Measurements from ENCODE around the gene PDHA1. TPM values are rescaled to one million over a fixed set of nuclear protein-coding genes. Genes with fewer than 3 reads are reported as not detected.
A peak's percentile ranks its signal among the peaks of the same experiment; 100 is the strongest.

Gene PDHA1
- total and polyA plus RNA-seq, 7 experiments from 2014 or later = 62.9 to 123 (median 116) TPM

GRCh38 chrX:19342331-19342906 is 1.3 kb upstream of the PDHA1 start:
- DNase-seq = no peak
- no peaks in the 10 kb centered on the region for H3K36me3 ChIP-seq (ENCODE audit: control insufficient read depth in 2 of 3, insufficient read depth in 3 of 3, low read length in 3 of 3)
- Mint-ChIP-seq H3K27ac (peak overlapping the region in 2 of 9 donors; percentile 32 to 83), H3K4me1 (peaks cover 0 to 23% (median 8%) of the 10 kb centered on the region in 7 donors), H3K36me3 (no peaks in the 10 kb centered on the region), H3K4me3 (peak overlapping the region in 2 of 10 donors; percentile 86 to 88), H3K9me3 (no peaks in the 10 kb centered on the region), H3K27me3 (no peaks in the 10 kb centered on the region)
- ATAC-seq = no peak
- H3K27ac ChIP-seq (ENCODE audit: low read depth, low read length) = no peak overlapping the region
- POLR2A ChIA-PET = no interaction called here
- intact Hi-C loops (cut with micrococcal nuclease) = loop anchor here (2.0 to 10.0 kb wide), 5 partner anchors 456 to 1606 kb away; partner anchors contain the start of genes EIF1AX (in 1 of the 2), RPS6KA3 (in 1 of the 2), RS1 (in 1 of the 2) and SCML1 (in 1 of the 2)
- H3K4me1 ChIP-seq (ENCODE audit: control insufficient read depth in 2 of 2, insufficient read depth in 2 of 2, low read length in 2 of 2) = peaks cover 6 to 9% of the 10 kb centered on the region in 2 donors
- CTCF ChIA-PET = no interaction called here
- no peaks in the 10 kb centered on the region for H3K27me3 ChIP-seq (ENCODE audit: control insufficient read depth in 2 of 2, insufficient read depth in 2 of 2, low read length in 2 of 2)
- no peak overlapping the region for H3K4me3 ChIP-seq (ENCODE audit: low read length)
- no peaks in the 10 kb centered on the region for H3K9me3 ChIP-seq (ENCODE audit: control insufficient read depth in 2 of 3, low read length in 3 of 3)

GRCh38 chrX:19343085-19343534 is 617 bp upstream of the PDHA1 start:
- Mint-ChIP-seq H3K27me3 (no peaks in the 10 kb centered on the region), H3K4me1 (peaks cover 0 to 28% (median 14%) of the 10 kb centered on the region in 7 donors), H3K36me3 (no peaks in the 10 kb centered on the region), H3K9me3 (no peaks in the 10 kb centered on the region), H3K4me3 (peak overlapping the region; percentile 79 to 90 (median 87)), H3K27ac (peak overlapping the region; percentile 81 to 95 (median 88))
- DNase-seq (no peak), ATAC-seq (no peak)
- H3K4me3 ChIP-seq (ENCODE audit: low read length) = peak overlapping the region; percentile 50
- H3K27ac ChIP-seq (ENCODE audit: low read depth, low read length) = peak overlapping the region; percentile 72
- H3K36me3 ChIP-seq (ENCODE audit: control insufficient read depth in 2 of 3, insufficient read depth in 3 of 3, low read length in 3 of 3) = no peaks in the 10 kb centered on the region
- no peaks in the 10 kb centered on the region for H3K27me3 ChIP-seq (ENCODE audit: control insufficient read depth in 2 of 2, insufficient read depth in 2 of 2, low read length in 2 of 2)
- intact Hi-C loops (cut with micrococcal nuclease) = loop anchor here (1.0 to 10.0 kb wide), 11 partner anchors 8 to 1606 kb away; partner anchors contain the start of genes PHKA2 (in 2 of the 2), SCML1 (in 2 of the 2), CDKL5 (in 1 of the 2) and EIF1AX (in 1 of the 2)
- ChIA-PET CTCF (no interaction called here), POLR2A (no interaction called here)
- H3K9me3 ChIP-seq (ENCODE audit: control insufficient read depth in 2 of 3, low read length in 3 of 3) = no peaks in the 10 kb centered on the region
- peaks cover 6 to 9% of the 10 kb centered on the region in 2 donors for H3K4me1 ChIP-seq (ENCODE audit: control insufficient read depth in 2 of 2, insufficient read depth in 2 of 2, low read length in 2 of 2)

GRCh38 chrX:19344661-19345060 is 934 bp downstream of the PDHA1 start:
- POLR2A ChIA-PET = no interaction called here
- intact Hi-C loops (cut with micrococcal nuclease) = loop anchor here (1.0 to 10.0 kb wide), 4 partner anchors 670 to 923 kb away; partner anchors contain the start of genes CDKL5 (in 1 of the 2), EIF1AX (in 1 of the 2), RPS6KA3 (in 1 of the 2) and RS1 (in 1 of the 2)

GRCh38 chrX:19347916-19348315 is 4.2 kb downstream of the PDHA1 start:
- Mint-ChIP-seq H3K4me1 (peaks cover 0 to 35% (median 22%) of the 10 kb centered on the region in 7 donors), H3K36me3 (peaks cover 0 to 6% (median 5%) of the 10 kb centered on the region in 5 donors), H3K27me3 (no peaks in the 10 kb centered on the region), H3K9me3 (peaks cover 0 to 2% (median 0%) of the 10 kb centered on the region in 11 donors), H3K4me3 (no peak overlapping the region), H3K27ac (peak overlapping the region in 3 of 9 donors; percentile 2 to 60 (median 38))
- ChIA-PET CTCF (no interaction called here), POLR2A (no interaction called here)
- no peak overlapping the region for H3K27ac ChIP-seq (ENCODE audit: low read depth, low read length)
- no peaks in the 10 kb centered on the region for H3K27me3 ChIP-seq (ENCODE audit: control insufficient read depth in 2 of 2, insufficient read depth in 2 of 2, low read length in 2 of 2)
- DNase-seq (no peak), ATAC-seq (no peak)
- intact Hi-C loops (cut with micrococcal nuclease) = loop anchor here in 1 of 2 donors (10.0 kb wide), 1 partner anchor 673 kb away; the partner anchor contains the start of gene RS1
- peaks cover 9 to 18% of the 10 kb centered on the region in 2 donors for H3K4me1 ChIP-seq (ENCODE audit: control insufficient read depth in 2 of 2, insufficient read depth in 2 of 2, low read length in 2 of 2)
- H3K4me3 ChIP-seq (ENCODE audit: low read length) = no peak overlapping the region
- peaks cover 0 to 21% (median 1%) of the 10 kb centered on the region in 3 experiments for H3K36me3 ChIP-seq (ENCODE audit: control insufficient read depth in 2 of 3, insufficient read depth in 3 of 3, low read length in 3 of 3)
- H3K9me3 ChIP-seq (ENCODE audit: control insufficient read depth in 2 of 3, low read length in 3 of 3) = no peaks in the 10 kb centered on the region

More at GRCh38 chrX:19344661-19345060, 934 bp downstream of the PDHA1 start:
- H3K4me1 Mint-ChIP-seq = peaks cover 0 to 28% (median 15%) of the 10 kb centered on the region in 7 donors
- DNase-seq = no peak
- no peak for ATAC-seq
- Histone ChIP-seq H3K4me1 (ENCODE audit: control insufficient read depth in 2 of 2, insufficient read depth in 2 of 2, low read length in 2 of 2) (peaks cover 6 to 9% of the 10 kb centered on the region in 2 donors), H3K27me3 (ENCODE audit: control insufficient read depth in 2 of 2, insufficient read depth in 2 of 2, low read length in 2 of 2) (no peaks in the 10 kb centered on the region), H3K36me3 (ENCODE audit: control insufficient read depth in 2 of 3, insufficient read depth in 3 of 3, low read length in 3 of 3) (peaks cover 0 to 2% (median 0%) of the 10 kb centered on the region in 3 experiments), H3K27ac (ENCODE audit: low read depth, low read length) (peak overlapping the region; percentile 86), H3K4me3 (ENCODE audit: low read length) (peak overlapping the region; percentile 71), H3K9me3 (ENCODE audit: control insufficient read depth in 2 of 3, low read length in 3 of 3) (no peaks in the 10 kb centered on the region)
- no peaks in the 10 kb centered on the region for H3K36me3 Mint-ChIP-seq
- no peaks in the 10 kb centered on the region for H3K9me3 Mint-ChIP-seq
- CTCF ChIA-PET = no interaction called here
- peak overlapping the region in 6 of 9 donors; percentile 38 to 93 (median 88) for H3K27ac Mint-ChIP-seq
- no peaks in the 10 kb centered on the region for H3K27me3 Mint-ChIP-seq
- H3K4me3 Mint-ChIP-seq = peak overlapping the region; percentile 79 to 90 (median 87)

- H3K27ac Mint-ChIP-seq = no peak overlapping the region
- no peak overlapping the region for H3K4me3 ChIP-seq (ENCODE audit: low read length)
- CTCF ChIA-PET = interaction anchor here (0.6 kb wide), 1 partner anchor 939 kb away, joined by 3 read pairs; no protein-coding TSS in a partner anchor
- peaks cover 0 to 30% (median 19%) of the 10 kb centered on the region in 7 donors for H3K4me1 Mint-ChIP-seq
- H3K9me3 Mint-ChIP-seq = peaks cover 0 to 2% (median 0%) of the 10 kb centered on the region in 11 donors
- peaks cover 9 to 18% of the 10 kb centered on the region in 2 donors for H3K4me1 ChIP-seq (ENCODE audit: control insufficient read depth in 2 of 2, insufficient read depth in 2 of 2, low read length in 2 of 2)
- ATAC-seq (no peak), DNase-seq (no peak)
- no peaks in the 10 kb centered on the region for H3K27me3 Mint-ChIP-seq
- no peak overlapping the region for H3K4me3 Mint-ChIP-seq
- H3K27ac ChIP-seq (ENCODE audit: low read depth, low read length) = no peak overlapping the region
- H3K27me3 ChIP-seq (ENCODE audit: control insufficient read depth in 2 of 2, insufficient read depth in 2 of 2, low read length in 2 of 2) = no peaks in the 10 kb centered on the region
- POLR2A ChIA-PET = no interaction called here
- intact Hi-C loops (cut with micrococcal nuclease) = loop anchor here in 1 of 2 donors (10.0 kb wide), 1 partner anchor 674 kb away; the partner anchor contains the start of gene RS1
- H3K36me3 ChIP-seq (ENCODE audit: control insufficient read depth in 2 of 3, insufficient read depth in 3 of 3, low read length in 3 of 3) = peaks cover 0 to 32% (median 8%) of the 10 kb centered on the region in 3 experiments
- no peaks in the 10 kb centered on the region for H3K9me3 ChIP-seq (ENCODE audit: control insufficient read depth in 2 of 3, low read length in 3 of 3)
- H3K36me3 Mint-ChIP-seq = peaks cover 0 to 13% (median 5%) of the 10 kb centered on the region in 5 donors
Observed at GRCh38 chrX:19349264-19349663, 5.5 kb downstream of the PDHA1 start.

GRCh38 chrX:19350941-19351384 is 7.2 kb downstream of the PDHA1 start:
- no peaks in the 10 kb centered on the region for H3K27me3 Mint-ChIP-seq
- peaks cover 0 to 49% (median 8%) of the 10 kb centered on the region in 3 experiments for H3K36me3 ChIP-seq (ENCODE audit: control insufficient read depth in 2 of 3, insufficient read depth in 3 of 3, low read length in 3 of 3)
- ATAC-seq (peak; percentile 56), DNase-seq (no peak)
- H3K27ac ChIP-seq (ENCODE audit: low read depth, low read length) = no peak overlapping the region
- H3K4me3 ChIP-seq (ENCODE audit: low read length) = no peak overlapping the region
- peaks cover 0 to 2% (median 0%) of the 10 kb centered on the region in 11 donors for H3K9me3 Mint-ChIP-seq
- H3K27me3 ChIP-seq (ENCODE audit: control insufficient read depth in 2 of 2, insufficient read depth in 2 of 2, low read length in 2 of 2) = no peaks in the 10 kb centered on the region
- POLR2A ChIA-PET = no interaction called here
- H3K4me1 Mint-ChIP-seq = peaks cover 0 to 26% (median 15%) of the 10 kb centered on the region in 7 donors
- H3K27ac Mint-ChIP-seq = peak overlapping the region in 2 of 9 donors; percentile 18 to 65
- H3K9me3 ChIP-seq (ENCODE audit: control insufficient read depth in 2 of 3, low read length in 3 of 3) = no peaks in the 10 kb centered on the region
- peak overlapping the region in 1 of 10 donors; percentile 16 for H3K4me3 Mint-ChIP-seq
- intact Hi-C loops (cut with micrococcal nuclease) = no loop called here
- CTCF ChIA-PET = interaction anchor here (0.7 kb wide), 1 partner anchor 15 kb away, joined by 3 read pairs; no protein-coding TSS in a partner anchor
- H3K4me1 ChIP-seq (ENCODE audit: control insufficient read depth in 2 of 2, insufficient read depth in 2 of 2, low read length in 2 of 2) = peaks cover 0 to 12% of the 10 kb centered on the region in 2 donors
- peaks cover 0 to 16% (median 5%) of the 10 kb centered on the region in 5 donors for H3K36me3 Mint-ChIP-seq

Data from naive thymus-derived CD4-positive, alpha-beta T cell (primary cell).